ENCODE data around the gene NRXN2.

GRCh38 chr11:64611869-64612646, 110.9 kb downstream of the NRXN2 start:
- TF ChIP-seq CTCF (IDR thresholded peaks at IDR 0.05) (no peak), POLR2AphosphoS5 (IDR thresholded peaks at IDR 0.05; ENCODE audit: low read depth, low read length) (no peak)
- TF ChIP-seq, protein P1, sequence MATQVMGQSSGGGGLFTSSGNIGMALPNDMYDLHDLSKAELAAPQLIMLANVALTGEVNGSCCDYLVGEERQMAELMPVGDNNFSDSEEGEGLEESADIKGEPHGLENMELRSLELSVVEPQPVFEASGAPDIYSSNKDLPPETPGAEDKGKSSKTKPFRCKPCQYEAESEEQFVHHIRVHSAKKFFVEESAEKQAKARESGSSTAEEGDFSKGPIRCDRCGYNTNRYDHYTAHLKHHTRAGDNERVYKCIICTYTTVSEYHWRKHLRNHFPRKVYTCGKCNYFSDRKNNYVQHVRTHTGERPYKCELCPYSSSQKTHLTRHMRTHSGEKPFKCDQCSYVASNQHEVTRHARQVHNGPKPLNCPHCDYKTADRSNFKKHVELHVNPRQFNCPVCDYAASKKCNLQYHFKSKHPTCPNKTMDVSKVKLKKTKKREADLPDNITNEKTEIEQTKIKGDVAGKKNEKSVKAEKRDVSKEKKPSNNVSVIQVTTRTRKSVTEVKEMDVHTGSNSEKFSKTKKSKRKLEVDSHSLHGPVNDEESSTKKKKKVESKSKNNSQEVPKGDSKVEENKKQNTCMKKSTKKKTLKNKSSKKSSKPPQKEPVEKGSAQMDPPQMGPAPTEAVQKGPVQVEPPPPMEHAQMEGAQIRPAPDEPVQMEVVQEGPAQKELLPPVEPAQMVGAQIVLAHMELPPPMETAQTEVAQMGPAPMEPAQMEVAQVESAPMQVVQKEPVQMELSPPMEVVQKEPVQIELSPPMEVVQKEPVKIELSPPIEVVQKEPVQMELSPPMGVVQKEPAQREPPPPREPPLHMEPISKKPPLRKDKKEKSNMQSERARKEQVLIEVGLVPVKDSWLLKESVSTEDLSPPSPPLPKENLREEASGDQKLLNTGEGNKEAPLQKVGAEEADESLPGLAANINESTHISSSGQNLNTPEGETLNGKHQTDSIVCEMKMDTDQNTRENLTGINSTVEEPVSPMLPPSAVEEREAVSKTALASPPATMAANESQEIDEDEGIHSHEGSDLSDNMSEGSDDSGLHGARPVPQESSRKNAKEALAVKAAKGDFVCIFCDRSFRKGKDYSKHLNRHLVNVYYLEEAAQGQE (IDR thresholded peaks at IDR 0.05; ENCODE audit: insufficient read depth in 1 of 2, low read depth in 2 of 2, low read length in 1 of 2) = no peak
